Measurements from ENCODE around the gene ATP8A1. TPM values are rescaled to one million over a fixed set of nuclear protein-coding genes. Genes with fewer than 3 reads are reported as not detected.

ATP8A1 gene
- total RNA-seq, 6 experiments from 2014 or later: 1.0 to 3.4 (median 1.9) TPM

GRCh38 chr4:42642101-42642797, 14.7 kb downstream of the ATP8A1 start:
- TF ChIP-seq POLR2A (IDR thresholded peaks at IDR 0.05): no peak
- TF ChIP-seq, protein P1, sequence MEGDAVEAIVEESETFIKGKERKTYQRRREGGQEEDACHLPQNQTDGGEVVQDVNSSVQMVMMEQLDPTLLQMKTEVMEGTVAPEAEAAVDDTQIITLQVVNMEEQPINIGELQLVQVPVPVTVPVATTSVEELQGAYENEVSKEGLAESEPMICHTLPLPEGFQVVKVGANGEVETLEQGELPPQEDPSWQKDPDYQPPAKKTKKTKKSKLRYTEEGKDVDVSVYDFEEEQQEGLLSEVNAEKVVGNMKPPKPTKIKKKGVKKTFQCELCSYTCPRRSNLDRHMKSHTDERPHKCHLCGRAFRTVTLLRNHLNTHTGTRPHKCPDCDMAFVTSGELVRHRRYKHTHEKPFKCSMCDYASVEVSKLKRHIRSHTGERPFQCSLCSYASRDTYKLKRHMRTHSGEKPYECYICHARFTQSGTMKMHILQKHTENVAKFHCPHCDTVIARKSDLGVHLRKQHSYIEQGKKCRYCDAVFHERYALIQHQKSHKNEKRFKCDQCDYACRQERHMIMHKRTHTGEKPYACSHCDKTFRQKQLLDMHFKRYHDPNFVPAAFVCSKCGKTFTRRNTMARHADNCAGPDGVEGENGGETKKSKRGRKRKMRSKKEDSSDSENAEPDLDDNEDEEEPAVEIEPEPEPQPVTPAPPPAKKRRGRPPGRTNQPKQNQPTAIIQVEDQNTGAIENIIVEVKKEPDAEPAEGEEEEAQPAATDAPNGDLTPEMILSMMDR (IDR thresholded peaks at IDR 0.05): no peak
- no peaks in the 10 kb centered on the region for H3K4me1 ChIP-seq
- no peak for ATAC-seq
- DNase-seq: no peak
- no peaks in the 10 kb centered on the region for H3K27me3 ChIP-seq
- H3K9me3 ChIP-seq: no peaks in the 10 kb centered on the region
- H3K27ac ChIP-seq: no peak overlapping the region
- no peaks in the 10 kb centered on the region for H3K36me3 ChIP-seq
- 59% methylated on average over 6 of the region's 7 CpGs for WGBS (ENCODE audit: insufficient coverage, low coverage, low lambda C conversion rate, missing lambda C conversion rate)
- no peak overlapping the region for H3K4me3 ChIP-seq
- intact Hi-C loops (cut with DNase I): no loop called here

DNA sequence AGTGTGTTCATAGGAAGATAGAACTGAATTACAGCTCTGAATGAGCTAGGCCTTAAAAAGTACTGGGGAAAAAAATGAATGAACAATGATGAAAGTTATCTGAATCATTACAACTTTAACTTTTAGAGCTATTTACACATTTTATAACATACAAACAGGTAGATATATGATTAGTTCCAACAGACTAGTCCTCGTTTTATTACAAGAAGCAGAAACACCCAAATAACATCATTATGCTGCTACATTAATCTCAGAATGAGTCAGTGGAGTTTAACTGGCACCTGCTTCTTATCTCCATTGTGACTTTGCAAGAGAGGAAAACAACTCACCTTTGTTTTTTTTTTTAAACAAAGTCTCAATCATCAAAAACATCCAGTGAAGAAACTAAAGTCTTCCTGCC, 15.2 kb downstream of the ATP8A1 start:
- Histone ChIP-seq H3K9me3 (no peaks in the 10 kb centered on the region), H3K27ac (no peak overlapping the region), H3K27me3 (no peaks in the 10 kb centered on the region), H3K4me3 (no peak overlapping the region), H3K4me1 (no peaks in the 10 kb centered on the region), H3K36me3 (no peaks in the 10 kb centered on the region)
- 73% methylated on average over 1 of the region's 1 CpG for WGBS (ENCODE audit: insufficient coverage, low coverage, low lambda C conversion rate, missing lambda C conversion rate)
- intact Hi-C loops (cut with DNase I): no loop called here
- TF ChIP-seq, protein P1 (IDR thresholded peaks at IDR 0.05): no peak
- no peak for TF ChIP-seq POLR2A (IDR thresholded peaks at IDR 0.05)
- no peak for DNase-seq
- ATAC-seq: no peak

DNA sequence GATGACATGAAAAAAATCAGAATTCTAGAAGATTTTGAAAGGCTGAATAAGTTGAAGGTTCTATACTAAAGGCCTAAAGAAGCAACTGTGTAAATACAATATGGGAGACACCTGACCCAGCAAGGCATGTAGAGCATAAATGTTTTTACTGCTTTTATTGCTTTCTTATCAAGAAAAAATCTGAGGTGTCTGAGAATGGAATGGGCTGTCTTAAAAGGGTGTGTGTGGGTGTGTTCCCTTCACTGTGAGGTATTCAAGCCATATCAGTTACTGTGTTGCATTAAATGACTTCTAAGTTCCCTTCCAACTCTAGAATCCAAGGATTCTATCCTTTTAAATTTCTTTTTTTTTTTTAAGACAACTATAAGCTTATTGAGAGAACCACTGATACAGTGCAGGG, 15.7 kb downstream of the ATP8A1 start:
- TF ChIP-seq POLR2A (IDR thresholded peaks at IDR 0.05): no peak
- TF ChIP-seq, protein P1 (IDR thresholded peaks at IDR 0.05): no peak
- Histone ChIP-seq H3K9me3 (no peaks in the 10 kb centered on the region), H3K4me3 (no peak overlapping the region), H3K27ac (no peak overlapping the region), H3K4me1 (no peaks in the 10 kb centered on the region), H3K36me3 (no peaks in the 10 kb centered on the region), H3K27me3 (no peaks in the 10 kb centered on the region)
- intact Hi-C loops (cut with DNase I): no loop called here
- DNase-seq (no peak), ATAC-seq (no peak)

- DNase-seq: no peak
- H3K27ac ChIP-seq: no peak overlapping the region
- ATAC-seq: no peak
- H3K27me3 ChIP-seq: no peaks in the 10 kb centered on the region
- H3K4me3 ChIP-seq: no peak overlapping the region
- TF ChIP-seq POLR2A (IDR thresholded peaks at IDR 0.05): no peak
- TF ChIP-seq, protein P1 (IDR thresholded peaks at IDR 0.05): no peak
- no peaks in the 10 kb centered on the region for H3K9me3 ChIP-seq
- intact Hi-C loops (cut with DNase I): no loop called here
- H3K4me1 ChIP-seq: no peaks in the 10 kb centered on the region
- WGBS (ENCODE audit: insufficient coverage, low coverage, low lambda C conversion rate, missing lambda C conversion rate): 83% methylated on average over 3 of the region's 3 CpGs
- H3K36me3 ChIP-seq: no peaks in the 10 kb centered on the region
These were observed 16.3 kb downstream of the ATP8A1 start for GRCh38 chr4:42640613-42641012.

GRCh38 chr4:42638993-42639392, 17.9 kb downstream of the ATP8A1 start:
- H3K36me3 ChIP-seq: no peaks in the 10 kb centered on the region
- WGBS (ENCODE audit: insufficient coverage, low coverage, low lambda C conversion rate, missing lambda C conversion rate): 43% methylated on average over 3 of the region's 3 CpGs
- intact Hi-C loops (cut with DNase I): no loop called here
- no peak for TF ChIP-seq POLR2A (IDR thresholded peaks at IDR 0.05)
- TF ChIP-seq, protein P1 (IDR thresholded peaks at IDR 0.05): no peak
- no peaks in the 10 kb centered on the region for H3K27me3 ChIP-seq
- no peaks in the 10 kb centered on the region for H3K9me3 ChIP-seq
- H3K4me3 ChIP-seq: no peak overlapping the region
- DNase-seq (no peak), ATAC-seq (no peak)
- H3K27ac ChIP-seq: no peak overlapping the region
- H3K4me1 ChIP-seq: no peaks in the 10 kb centered on the region

Data from right lobe of liver (tissue), 6 donors.